BLaER1 (cell line): Measurements from ENCODE around the gene SLC19A3.

Experiments used
- H3K27ac ChIP-seq: shearing (Covaris generic); formaldehyde crosslinking; 2 replicates; pipeline ENCODE4 v1.8.1; 2022
- H3K27me3 ChIP-seq: shearing (Covaris generic); formaldehyde crosslinking; 2 replicates; pipeline ENCODE4 v1.8.1; 2022
- H3K36me3 ChIP-seq: shearing (Covaris generic); formaldehyde crosslinking; 2 replicates; pipeline ENCODE4 v1.8.1; 2022
- H3K4me1 ChIP-seq: shearing (Covaris generic); formaldehyde crosslinking; 2 replicates; pipeline ENCODE4 v1.8.1; 2022
- H3K4me2 ChIP-seq: shearing (Covaris generic); formaldehyde crosslinking; 2 replicates; pipeline ENCODE4 v1.8.1; 2022
- H3K4me3 ChIP-seq: shearing (Covaris generic); formaldehyde crosslinking; 2 replicates; pipeline ENCODE4 v1.8.1; 2022
- H3K9ac ChIP-seq: shearing (Covaris generic); formaldehyde crosslinking; 2 replicates; pipeline ENCODE4 v1.8.1; 2022
- H3K9me3 ChIP-seq: shearing (Covaris generic); formaldehyde crosslinking; 2 replicates; pipeline ENCODE4 v1.8.1; 2022
- H4K20me1 ChIP-seq: shearing (Covaris generic); formaldehyde crosslinking; 2 replicates; pipeline ENCODE4 v1.8.1; 2022
- Cebpa-rat ChIP-seq: shearing (Covaris generic); IDR thresholded peaks from 2 replicates; pipeline ENCODE4 v1.8.1; 2022

The SLC19A3 gene

DNA sequence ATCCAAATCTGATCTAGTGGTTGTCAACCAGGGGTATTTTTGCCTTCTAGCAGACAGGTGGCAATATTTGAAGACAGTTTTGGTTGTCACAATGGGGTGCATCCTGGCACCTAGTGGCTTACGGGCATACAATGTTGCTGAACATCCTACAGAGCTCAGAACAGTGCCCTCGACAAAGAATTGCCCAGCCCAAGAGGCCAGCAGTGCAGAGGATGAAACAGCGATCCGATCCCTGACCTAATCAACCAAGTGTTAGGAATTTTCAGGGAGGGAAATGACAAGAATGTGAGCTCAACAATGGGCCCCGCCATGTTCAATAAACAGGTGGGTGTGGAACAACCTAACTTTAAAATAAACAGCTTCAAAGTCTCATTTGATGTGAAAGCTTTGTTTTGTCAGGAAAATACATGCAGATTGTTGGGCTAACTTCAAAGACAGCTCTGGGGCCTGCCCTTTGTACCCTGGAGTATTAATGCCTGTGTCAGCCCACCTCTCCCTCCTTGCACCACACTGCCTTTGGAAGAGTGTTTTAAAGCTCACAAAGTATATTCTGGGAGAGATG is 73.8 kb downstream of the SLC19A3 start:
- H3K9me3 ChIP-seq: no peaks in the 10 kb centered on the region
- H3K9ac ChIP-seq: no peak overlapping the region
- no peaks in the 10 kb centered on the region for H3K27me3 ChIP-seq
- H3K4me2 ChIP-seq: no peak overlapping the region
- no peak for TF ChIP-seq Cebpa-rat
- H3K36me3 ChIP-seq: no peaks in the 10 kb centered on the region
- H3K27ac ChIP-seq: no peak overlapping the region
- H3K4me1 ChIP-seq: no peaks in the 10 kb centered on the region
- no peaks in the 10 kb centered on the region for H4K20me1 ChIP-seq
- H3K4me3 ChIP-seq: no peak overlapping the region

DNA sequence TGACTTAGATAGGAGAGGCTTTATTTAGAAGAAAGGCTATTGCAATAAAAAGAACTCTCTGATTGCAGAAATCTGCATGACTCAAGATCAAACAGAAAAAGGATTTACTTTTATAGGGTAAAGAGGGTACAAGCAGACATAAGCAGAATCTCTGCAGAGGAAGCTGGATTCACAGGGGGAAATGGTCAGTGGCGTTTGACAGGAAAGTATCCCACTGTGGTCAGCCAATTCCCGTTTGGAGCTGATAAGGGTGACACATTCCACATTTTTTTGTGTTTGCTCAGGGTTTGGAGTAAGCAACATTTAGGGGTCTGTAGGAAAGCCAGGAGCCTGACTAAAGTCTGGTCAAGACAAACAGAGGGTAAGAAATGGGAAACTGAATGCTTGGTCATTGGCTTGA is 75.2 kb downstream of the SLC19A3 start:
- no peaks in the 10 kb centered on the region for H4K20me1 ChIP-seq
- no peak for TF ChIP-seq Cebpa-rat

DNA sequence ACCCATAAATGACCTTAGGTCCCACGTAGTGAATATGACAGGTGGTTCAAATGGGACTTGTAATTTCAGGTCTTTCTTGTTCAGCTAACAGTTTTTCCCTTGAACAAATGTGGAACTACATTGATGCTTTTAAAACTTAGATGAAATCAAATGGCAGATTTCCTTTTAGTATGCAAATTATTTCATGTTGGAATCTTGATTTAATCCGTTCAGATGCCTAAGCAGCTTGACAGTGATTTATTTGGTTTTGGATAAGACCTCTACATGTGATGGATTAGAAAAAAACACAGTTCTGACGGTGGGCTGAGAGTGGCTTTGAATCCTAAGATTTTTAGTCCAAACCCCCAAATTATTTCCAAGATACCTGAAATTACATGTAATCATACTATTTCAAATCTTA is 83.6 kb downstream of the SLC19A3 start:
- H3K36me3 ChIP-seq: no peaks in the 10 kb centered on the region
- H3K9me3 ChIP-seq: no peaks in the 10 kb centered on the region
- H3K27ac ChIP-seq: no peak overlapping the region
- no peaks in the 10 kb centered on the region for H4K20me1 ChIP-seq
- H3K4me1 ChIP-seq: no peaks in the 10 kb centered on the region
- no peak overlapping the region for H3K4me2 ChIP-seq
- H3K27me3 ChIP-seq: no peaks in the 10 kb centered on the region
- no peak overlapping the region for H3K4me3 ChIP-seq
- H3K9ac ChIP-seq: no peak overlapping the region
- no peak for TF ChIP-seq Cebpa-rat

More for the DNA sequence above, 75.2 kb downstream of the SLC19A3 start:
- Histone ChIP-seq H3K4me1 (no peaks in the 10 kb centered on the region), H3K27ac (no peak overlapping the region), H3K36me3 (no peaks in the 10 kb centered on the region), H3K4me2 (no peak overlapping the region), H3K27me3 (no peaks in the 10 kb centered on the region), H3K9ac (no peak overlapping the region), H3K9me3 (no peaks in the 10 kb centered on the region), H3K4me3 (no peak overlapping the region)
